ENCODE data around the gene PRM2.
"Not testable (repeated sequence)": the region's sequence is repeated elsewhere in the genome, so short reads cannot be mapped to it uniquely, and the experiment has no call there.

Gene PRM2

DNA sequence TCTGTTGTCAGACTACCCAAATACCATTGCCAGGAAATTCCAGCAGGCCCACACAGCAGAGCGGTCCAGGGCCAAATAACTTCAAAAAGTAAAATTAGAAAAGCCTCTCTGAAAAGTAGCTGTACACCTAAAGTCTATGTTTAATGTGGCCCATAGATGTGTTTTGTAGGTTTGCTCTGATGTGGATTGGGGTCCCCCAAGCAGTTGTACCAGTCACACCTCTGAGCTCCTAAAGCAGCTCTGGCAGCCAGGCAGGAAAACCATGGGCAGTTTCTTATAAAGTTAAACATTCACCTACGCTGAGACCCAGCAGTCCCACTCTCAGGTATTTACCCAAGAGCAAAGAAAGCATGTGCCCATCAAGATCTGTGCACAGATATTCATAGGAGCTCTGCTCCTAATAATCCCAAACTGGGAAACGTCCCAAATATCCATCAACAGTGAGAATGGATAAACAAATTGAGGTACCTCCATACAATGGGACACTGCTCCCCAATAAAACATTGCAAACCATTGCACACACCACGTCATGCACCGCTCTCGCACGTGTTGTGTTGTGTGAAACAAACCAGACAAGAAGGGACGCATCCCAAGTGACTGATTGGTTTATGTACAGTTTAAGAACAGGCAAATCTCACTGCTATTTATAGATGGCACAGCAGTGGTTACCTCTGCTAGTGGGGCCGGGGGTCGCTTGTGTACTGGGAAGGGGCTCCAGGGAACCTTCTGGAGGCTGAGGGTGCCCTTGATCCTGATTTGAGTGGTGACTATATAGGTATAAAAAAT, 20.6 kb upstream of the PRM2 start:
- no peak for DNase-seq (ENCODE audit: low spot score)
- H3K27ac ChIP-seq: peak overlapping the region; percentile 14; the same call in 1 of the 2 replicates
- CTCF ChIA-PET: interaction anchor here (1.6 kb wide), 1 partner anchor 22 kb away, joined by 6 read pairs; no protein-coding TSS in a partner anchor
- TF ChIP-seq, protein P1, sequence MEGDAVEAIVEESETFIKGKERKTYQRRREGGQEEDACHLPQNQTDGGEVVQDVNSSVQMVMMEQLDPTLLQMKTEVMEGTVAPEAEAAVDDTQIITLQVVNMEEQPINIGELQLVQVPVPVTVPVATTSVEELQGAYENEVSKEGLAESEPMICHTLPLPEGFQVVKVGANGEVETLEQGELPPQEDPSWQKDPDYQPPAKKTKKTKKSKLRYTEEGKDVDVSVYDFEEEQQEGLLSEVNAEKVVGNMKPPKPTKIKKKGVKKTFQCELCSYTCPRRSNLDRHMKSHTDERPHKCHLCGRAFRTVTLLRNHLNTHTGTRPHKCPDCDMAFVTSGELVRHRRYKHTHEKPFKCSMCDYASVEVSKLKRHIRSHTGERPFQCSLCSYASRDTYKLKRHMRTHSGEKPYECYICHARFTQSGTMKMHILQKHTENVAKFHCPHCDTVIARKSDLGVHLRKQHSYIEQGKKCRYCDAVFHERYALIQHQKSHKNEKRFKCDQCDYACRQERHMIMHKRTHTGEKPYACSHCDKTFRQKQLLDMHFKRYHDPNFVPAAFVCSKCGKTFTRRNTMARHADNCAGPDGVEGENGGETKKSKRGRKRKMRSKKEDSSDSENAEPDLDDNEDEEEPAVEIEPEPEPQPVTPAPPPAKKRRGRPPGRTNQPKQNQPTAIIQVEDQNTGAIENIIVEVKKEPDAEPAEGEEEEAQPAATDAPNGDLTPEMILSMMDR (conservative IDR thresholded peaks at IDR 0.05; ENCODE audit: low read depth): no peak
- POLR2A ChIA-PET (ENCODE audit: low non-redundant PET): no interaction called here

DNA sequence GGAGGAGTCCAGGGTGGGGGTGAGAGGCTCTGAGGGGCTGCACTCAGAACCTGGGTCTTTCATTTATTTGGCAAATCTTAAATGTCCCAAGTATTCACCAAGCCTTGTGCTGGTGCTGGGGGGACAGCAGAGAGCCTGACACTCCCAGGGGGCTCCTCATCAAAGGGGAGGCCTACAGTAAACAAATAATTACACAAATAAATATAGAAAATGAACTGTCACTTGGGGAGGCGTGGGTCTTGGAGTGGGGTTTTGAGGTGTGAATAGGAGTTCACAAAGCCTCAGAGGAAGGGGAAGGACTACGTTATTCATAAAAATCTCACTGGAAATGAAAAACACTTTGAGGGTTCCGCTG, 20.0 kb upstream of the PRM2 start:
- H3K27ac ChIP-seq: no peak overlapping the region
- POLR2A ChIA-PET (ENCODE audit: low non-redundant PET): no interaction called here
- CTCF ChIA-PET: no interaction called here
- TF ChIP-seq, protein P1 (conservative IDR thresholded peaks at IDR 0.05; ENCODE audit: low read depth): no peak
- no peak for DNase-seq (ENCODE audit: low spot score)

DNA sequence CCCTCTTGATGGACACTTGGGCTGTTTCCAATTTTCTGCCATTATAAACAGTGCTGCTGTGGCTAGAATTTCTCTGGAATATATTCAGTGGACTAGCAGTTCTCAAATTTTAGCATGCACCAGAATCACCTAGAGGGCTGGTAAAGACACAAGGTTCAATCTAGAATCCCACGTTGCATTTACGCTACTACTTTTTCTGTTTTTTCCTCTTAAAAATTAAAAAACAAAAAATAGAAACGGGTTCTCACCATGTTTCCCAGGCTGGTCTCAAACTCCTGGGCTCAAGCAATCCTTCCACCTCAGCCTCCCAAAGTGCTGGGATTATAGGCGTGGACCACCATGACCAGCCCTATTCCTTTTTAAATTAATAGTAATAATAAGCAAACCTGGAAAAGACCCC, 19.4 kb upstream of the PRM2 start:
- POLR2A ChIA-PET (ENCODE audit: low non-redundant PET): no interaction called here
- CTCF ChIA-PET: no interaction called here
- no peak overlapping the region for H3K27ac ChIP-seq
- TF ChIP-seq, protein P1 (conservative IDR thresholded peaks at IDR 0.05; ENCODE audit: low read depth): no peak
- DNase-seq (ENCODE audit: low spot score): no peak

DNA sequence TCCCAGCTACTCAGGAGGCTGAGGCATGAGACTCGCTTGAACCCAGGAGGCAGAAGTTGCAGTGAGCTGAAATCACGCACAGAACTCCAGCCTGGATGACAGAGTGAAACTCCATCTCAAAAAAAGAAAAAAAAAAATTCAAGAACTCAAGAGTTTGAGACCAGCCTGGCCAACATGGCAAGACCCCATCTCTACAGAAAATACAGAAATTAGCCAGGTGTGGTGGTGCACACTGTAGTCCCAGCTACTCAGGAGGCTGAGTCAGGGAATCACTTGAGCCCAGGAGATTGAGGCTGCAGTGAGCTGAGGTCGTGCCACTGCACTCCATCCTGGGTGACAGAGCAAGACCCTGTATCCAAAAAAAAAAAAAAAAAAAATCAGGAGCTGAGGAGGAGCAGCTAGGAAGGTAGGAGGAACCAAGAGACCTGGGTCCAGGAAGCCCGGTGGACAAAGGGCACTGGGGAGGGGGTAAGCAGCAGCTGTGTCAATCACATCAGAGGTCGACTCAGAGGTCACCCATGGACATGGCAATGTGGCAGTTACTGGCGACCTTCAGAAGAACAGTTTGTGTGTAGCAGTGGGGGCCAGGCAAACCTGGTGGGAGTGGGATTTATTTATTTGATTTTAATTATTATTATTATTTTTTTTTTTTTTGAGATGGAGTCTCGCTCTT, 15.9 kb upstream of the PRM2 start:
- no peak overlapping the region for H3K27ac ChIP-seq
- TF ChIP-seq, protein P1 (conservative IDR thresholded peaks at IDR 0.05; ENCODE audit: low read depth): no peak
- ChIA-PET CTCF (interaction anchor here (0.6 to 0.7 kb wide), 3 partner anchors 15 to 38 kb away, joined by 3 to 4 read pairs (median 3); no protein-coding TSS in a partner anchor), POLR2A (ENCODE audit: low non-redundant PET) (no interaction called here)
- DNase-seq (ENCODE audit: low spot score): no peak

DNA sequence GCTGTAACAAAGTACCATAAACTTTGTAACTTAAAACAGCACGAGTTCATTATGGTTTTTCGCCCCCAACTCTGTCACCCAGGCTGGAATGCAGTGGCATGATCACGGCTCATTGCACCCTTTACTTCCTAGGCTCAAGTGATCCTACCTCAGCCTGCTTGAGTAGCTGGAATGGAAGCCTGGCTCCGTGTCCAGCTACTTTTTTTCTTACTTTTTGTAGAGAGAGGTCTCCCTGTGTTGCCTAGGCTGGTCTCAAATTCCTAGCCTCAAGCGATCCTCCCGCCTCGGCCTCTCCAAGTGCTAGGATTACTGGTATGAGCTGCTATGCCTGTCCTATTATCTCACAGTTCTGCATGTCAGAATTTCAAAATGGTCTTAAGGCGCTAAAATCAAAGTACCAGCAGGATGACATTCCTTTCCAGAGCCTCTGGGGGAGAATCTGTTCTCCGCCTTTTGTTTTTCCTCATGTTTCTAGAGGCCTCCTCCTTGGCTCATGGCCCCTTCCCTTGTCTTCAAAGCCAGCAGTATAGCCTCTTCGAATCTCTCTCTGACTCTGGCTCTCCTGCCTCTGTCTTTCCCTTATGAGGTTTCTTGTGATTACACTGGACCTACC, 14.9 kb upstream of the PRM2 start:
- H3K27ac ChIP-seq: no peak overlapping the region
- TF ChIP-seq, protein P1 (conservative IDR thresholded peaks at IDR 0.05; ENCODE audit: low read depth): no peak
- ChIA-PET POLR2A (ENCODE audit: low non-redundant PET) (interaction anchor here (0.7 kb wide), 1 partner anchor 29 kb away, joined by 4 read pairs; no protein-coding TSS in a partner anchor), CTCF (interaction anchor here (0.6 kb wide), 1 partner anchor 37 kb away, joined by 4 read pairs; no protein-coding TSS in a partner anchor)
- DNase-seq (ENCODE audit: low spot score): no peak

DNA sequence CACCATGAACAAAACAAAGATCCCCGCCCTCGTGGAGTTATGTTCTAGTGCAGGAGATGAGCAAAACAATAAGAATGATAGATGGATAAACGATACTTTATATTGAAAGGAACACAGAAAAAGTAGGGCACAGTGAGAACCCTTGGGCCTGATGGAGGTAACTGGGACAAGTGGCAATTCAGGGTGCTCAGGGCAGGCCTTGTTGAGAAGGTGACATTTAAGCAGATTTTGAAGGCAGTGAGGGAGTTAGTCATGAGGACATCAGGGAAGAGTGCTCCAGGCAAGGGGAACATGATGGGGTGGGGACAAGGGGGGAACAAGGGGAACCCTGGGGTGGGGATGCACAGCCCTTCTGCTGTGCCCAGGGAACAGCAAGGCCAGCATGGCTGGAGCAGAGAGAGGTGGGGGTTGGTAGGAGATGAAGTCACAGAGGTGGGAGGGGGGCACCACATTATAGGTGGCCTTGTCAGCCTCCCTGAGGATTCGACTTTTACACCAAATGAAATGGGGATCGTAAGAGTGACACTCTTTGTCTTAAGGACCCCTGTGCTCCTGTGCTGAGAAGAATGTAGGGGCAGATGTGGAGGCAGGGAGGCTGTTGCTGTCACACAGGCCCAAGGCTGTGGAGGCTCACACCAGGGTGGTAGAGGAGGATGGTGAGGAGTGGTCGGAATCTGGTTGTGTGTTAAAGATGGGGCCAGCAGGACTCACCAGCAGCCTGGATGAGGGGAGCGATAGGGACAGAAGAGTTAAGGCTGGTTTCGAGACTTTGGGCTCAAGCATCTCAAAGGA, 14.0 kb upstream of the PRM2 start:
- no peak overlapping the region for H3K27ac ChIP-seq
- TF ChIP-seq, protein P1 (conservative IDR thresholded peaks at IDR 0.05; ENCODE audit: low read depth): no peak
- no peak for DNase-seq (ENCODE audit: low spot score)
- ChIA-PET CTCF (no interaction called here), POLR2A (ENCODE audit: low non-redundant PET) (interaction anchor here (0.7 kb wide), 1 partner anchor 28 kb away, joined by 4 read pairs; no protein-coding TSS in a partner anchor)

DNA sequence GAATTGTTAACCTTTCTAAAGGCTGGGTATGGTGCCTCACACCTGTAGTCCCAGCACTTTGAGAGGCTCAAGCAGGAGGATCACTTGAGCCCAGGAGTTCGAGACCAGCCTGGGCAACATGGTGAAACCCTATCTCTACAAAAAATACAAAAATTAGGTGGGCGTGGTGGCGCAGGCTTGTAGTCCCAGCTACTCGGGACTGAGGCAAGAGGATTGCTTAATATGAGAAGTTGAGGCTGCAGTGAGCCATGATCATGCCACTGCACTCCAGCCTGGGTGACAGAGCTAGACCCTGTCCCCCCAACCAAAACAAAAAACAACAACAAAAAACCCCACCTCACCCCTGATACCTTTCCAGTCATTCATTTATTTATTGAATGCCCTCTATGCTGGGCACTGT, 13.4 kb upstream of the PRM2 start:
- H3K27ac ChIP-seq; CTCF ChIA-PET; POLR2A ChIA-PET (ENCODE audit: low non-redundant PET); DNase-seq (ENCODE audit: low spot score): not testable (repeated sequence)
